ENCODE data around the gene PDCD6IP.
"Not testable (repeated sequence)": the region's sequence is repeated elsewhere in the genome, so short reads cannot be mapped to it uniquely, and the experiment has no call there.

PDCD6IP gene, protein sequence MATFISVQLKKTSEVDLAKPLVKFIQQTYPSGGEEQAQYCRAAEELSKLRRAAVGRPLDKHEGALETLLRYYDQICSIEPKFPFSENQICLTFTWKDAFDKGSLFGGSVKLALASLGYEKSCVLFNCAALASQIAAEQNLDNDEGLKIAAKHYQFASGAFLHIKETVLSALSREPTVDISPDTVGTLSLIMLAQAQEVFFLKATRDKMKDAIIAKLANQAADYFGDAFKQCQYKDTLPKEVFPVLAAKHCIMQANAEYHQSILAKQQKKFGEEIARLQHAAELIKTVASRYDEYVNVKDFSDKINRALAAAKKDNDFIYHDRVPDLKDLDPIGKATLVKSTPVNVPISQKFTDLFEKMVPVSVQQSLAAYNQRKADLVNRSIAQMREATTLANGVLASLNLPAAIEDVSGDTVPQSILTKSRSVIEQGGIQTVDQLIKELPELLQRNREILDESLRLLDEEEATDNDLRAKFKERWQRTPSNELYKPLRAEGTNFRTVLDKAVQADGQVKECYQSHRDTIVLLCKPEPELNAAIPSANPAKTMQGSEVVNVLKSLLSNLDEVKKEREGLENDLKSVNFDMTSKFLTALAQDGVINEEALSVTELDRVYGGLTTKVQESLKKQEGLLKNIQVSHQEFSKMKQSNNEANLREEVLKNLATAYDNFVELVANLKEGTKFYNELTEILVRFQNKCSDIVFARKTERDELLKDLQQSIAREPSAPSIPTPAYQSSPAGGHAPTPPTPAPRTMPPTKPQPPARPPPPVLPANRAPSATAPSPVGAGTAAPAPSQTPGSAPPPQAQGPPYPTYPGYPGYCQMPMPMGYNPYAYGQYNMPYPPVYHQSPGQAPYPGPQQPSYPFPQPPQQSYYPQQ

GRCh38 chr3:33798418-33799201 is at the start of gene PDCD6IP:
TSS of gene PDCD6IP (plus strand) at chr3:33798630. CDS start at chr3:33798729, 99 bp downstream.
- peak; percentile 93 for DNase-seq

DNA sequence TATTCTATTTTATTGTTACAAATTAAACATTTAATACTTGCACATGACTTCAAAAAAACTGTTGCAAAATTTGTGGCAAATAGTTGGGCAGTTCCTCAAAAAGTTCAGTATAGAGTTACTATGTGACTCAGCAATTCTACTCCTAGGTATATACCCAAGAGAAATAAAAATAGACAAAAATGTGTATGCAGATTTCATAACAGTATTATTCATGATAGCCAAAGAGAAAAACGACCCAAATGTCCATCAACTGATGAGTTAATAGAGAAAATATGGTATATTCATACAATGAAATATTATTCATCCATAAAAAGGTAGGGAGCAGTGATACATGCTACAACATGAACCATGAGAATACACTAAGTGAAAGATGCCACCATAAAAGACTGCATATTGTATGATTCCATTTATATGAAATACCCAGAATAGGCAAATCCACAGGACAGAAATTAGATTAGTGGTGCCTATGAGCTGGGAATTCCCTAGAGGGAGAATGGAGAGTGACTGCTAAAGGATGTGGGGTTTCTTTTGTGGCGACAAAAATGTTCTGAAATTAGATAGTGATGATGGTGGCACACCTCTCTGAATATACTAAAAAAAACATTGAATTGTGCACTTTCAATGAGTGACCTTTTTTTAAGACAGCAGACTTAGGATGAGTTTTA is 48.8 kb upstream of the PDCD6IP start:
- DNase-seq, result peak; percentile 9

- no peak for DNase-seq
Observed at GRCh38 chr3:33750211-33750548, 48.2 kb upstream of the PDCD6IP start.

- peak; percentile 21 for DNase-seq
Observed at GRCh38 chr3:33751336-33751735, 47.1 kb upstream of the PDCD6IP start.

- DNase-seq, result not testable (repeated sequence)
Observed at GRCh38 chr3:33754391-33754790, 44.0 kb upstream of the PDCD6IP start.

- DNase-seq, result no peak
Observed at GRCh38 chr3:33758281-33758680, 40.1 kb upstream of the PDCD6IP start.

DNA sequence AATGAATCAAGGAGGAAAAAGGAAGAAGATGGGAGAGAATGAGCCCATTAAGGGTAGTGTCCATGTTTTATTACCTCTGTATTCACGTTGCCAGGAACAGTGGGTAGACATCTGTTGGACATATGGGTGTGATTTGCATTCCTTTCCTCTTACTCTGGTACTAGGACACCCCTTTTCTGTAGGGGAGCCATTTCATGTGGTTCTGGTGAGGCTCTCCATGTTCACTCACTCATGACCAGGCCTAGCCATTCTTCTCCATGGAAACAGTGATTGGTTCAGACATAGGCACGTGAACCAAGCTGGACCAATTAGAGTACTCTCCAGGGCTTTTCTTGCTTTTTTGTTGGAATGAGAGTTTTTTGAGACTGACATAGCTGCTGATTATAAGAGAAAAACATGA is 39.6 kb upstream of the PDCD6IP start:
- DNase-seq, result no peak

GRCh38 chr3:33768578-33769330 is 29.7 kb upstream of the PDCD6IP start:
- no peak for DNase-seq

DNA sequence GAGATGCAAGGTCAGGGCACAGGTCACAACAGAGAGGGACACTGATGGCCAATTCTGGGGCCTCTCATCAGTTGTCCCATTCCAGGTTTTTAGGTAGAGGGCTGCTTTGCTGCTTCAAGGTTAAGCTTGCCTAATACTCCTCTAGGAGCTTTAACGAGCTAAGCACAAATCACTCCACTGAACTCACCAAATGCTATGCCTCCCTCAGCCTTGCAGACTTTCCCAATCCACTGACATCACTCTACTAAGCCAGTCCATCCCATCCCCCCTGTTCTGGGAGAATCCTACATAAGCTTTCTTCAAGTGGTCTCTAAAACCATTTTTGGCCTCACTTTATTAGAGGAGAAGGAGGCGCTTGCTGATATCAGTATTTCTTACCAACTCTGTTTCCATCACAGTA is 24.8 kb upstream of the PDCD6IP start:
- DNase-seq, result no peak

GRCh38 chr3:33775363-33775762 is 23.1 kb upstream of the PDCD6IP start:
- no peak for DNase-seq

GRCh38 chr3:33777996-33778395 is 20.4 kb upstream of the PDCD6IP start:
- no peak for DNase-seq

DNA sequence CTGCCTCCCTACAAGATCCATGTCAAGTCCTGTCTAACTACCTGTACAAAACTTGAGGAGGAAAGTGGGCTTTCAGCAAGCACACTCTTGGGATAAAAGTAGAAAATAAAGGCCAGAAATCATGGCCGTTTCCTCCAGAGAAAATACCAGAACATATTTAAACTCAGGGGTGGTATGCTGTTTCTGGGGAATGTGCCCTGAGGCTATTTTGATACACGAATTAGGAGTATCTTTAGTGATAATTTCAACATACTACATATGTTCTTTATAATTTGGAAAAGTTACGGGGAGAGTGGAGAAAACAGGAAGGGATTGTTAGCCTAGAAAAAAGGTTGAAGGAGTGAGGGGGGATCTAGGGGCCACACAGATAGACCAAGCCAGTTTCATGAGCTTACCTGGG is 18.7 kb upstream of the PDCD6IP start:
- no peak for DNase-seq

DNA sequence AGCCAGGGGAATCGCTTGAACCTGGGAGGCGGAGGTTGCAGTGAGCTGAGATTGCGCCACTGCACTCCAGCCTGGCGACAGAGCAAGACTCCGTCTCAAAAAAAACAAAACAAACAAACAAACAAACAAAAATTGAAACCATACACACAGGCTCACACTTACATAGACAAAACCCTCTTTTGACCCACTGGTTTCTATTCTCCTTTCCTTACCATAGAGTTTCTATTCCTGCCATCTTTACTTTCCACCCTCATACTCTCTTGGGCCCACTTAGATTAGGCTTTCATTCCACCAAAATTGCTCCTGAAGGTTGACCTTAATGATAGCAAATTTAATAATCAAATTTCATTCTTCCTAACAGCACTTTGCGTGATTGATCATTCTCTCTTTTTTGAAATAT is 17.0 kb upstream of the PDCD6IP start:
- DNase-seq, result not testable (repeated sequence)

GRCh38 chr3:33786565-33787327 is 11.7 kb upstream of the PDCD6IP start:
- DNase-seq, result no peak

GRCh38 chr3:33787328-33788009 is 11.0 kb upstream of the PDCD6IP start:
- DNase-seq, result peak; percentile 76

GRCh38 chr3:33789183-33789954 is 9.1 kb upstream of the PDCD6IP start:
- DNase-seq, result no peak

DNA sequence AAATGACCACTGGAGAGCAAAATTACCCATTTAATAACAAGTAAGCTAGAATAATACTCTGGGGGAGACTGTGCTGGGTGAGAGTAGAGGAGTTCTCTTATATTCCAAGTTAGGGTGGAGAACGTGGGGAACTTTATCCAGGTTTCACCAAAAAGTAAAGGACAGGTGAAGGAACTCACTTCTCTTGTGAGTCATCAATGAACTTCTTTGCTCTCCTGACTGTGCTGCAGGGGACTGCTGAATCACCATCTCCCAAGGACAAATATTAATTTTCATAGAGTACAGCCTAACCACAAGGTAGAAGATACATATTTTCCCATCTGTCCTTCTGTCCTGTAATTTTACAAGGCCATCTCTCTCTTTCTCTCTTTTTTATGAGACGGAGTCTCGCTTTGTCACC is 8.3 kb upstream of the PDCD6IP start:
- DNase-seq, result no peak

DNA sequence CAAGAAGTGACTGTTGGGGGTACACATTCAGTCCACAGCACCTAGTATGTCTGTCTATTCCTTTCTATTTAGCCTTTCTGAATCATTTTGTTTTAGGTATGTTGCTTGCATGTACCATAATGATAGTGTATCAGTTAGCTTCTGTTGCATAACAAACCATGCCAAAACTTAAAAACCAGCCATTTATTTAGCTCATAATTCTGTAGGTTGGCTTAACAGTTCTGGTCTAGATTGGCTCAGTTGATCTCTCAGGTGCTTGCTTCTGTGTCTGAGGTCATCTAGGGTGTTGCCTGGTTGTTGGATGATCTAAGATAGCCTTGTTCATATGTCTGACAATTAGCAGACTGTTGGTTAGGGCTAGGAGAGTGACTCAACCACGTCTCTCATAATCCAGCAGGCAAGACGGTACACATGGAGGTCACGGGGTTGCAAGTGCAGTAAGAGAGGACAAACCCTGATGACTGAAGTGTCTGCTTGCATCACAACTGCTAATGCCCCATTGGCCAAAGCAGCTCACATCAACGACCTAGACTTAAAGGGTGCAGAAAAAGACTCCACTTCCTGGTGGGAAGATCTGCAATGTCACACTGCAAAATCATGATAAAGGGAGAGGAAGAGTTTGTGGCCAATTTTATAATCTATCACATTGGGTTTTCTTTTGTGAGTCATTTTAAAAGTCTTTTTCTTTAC is 6.8 kb upstream of the PDCD6IP start:
- DNase-seq, result peak; percentile 42

Measured in activated CD4-positive, alpha-beta T cell treated with anti-CD3 and anti-CD28 coated beads, Interleukin-2, Interleukin-6, amounts not matched to agents 100 ng/mL and 50 ng/mL, durations not matched to agents 16 hours and 8 hours (primary cell).